NCI-H2171 treated with DMSO at 0.1 percent for 48 hours (cell line): Measurements from ENCODE around the gene SLC16A8.
A peak's percentile ranks its signal among the peaks of the same experiment; 100 is the strongest.

Source experiments
- DNase-seq: peaks from one replicate; lab custom pipeline; 2025; lab: John Stamatoyannopoulos, UW

SLC16A8 gene

DNA sequence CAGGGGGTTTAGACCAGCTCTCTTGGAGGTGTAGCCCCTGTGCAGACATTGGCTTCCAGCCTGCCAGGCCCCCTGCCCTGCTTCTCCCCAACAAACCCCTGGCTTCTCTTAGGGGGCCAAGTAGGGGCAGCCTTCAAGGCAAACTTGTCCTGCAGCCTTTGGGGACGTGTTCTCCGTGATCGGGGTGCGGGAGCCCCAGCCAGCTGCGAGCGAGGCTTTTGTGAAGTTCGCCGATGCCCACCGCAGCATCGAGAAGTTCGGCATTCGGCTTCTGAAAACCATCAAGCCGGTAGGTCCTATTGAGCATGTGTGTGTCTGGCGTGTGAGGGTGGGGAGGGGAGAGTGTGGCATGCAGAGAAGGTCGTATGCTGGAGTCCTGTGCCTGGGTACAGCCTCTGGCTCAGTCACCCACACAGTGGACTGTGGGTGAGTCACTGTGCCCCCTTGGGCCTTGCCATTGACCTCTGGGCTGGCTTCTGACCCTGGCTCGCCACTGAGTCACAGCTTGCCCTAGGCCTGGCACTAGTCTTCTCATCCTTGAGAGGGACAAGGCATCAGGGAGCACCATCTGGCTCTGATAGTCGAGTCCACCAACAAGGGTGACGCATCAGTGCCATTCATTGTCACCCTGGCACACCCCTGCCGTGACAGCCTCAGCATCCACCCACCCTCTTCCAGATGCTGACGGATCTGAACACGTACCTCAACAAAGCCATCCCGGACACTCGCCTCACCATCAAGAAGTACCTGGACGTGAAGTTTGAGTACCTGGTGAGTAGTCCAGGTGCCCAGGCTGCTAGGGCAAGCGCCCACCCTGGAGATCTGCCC lies 11.4 kb downstream of the SLC16A8 start:
- no peak for DNase-seq

GRCh38 chr22:38071421-38072321 lies 12.3 kb downstream of the SLC16A8 start:
- DNase-seq = no peak

DNA sequence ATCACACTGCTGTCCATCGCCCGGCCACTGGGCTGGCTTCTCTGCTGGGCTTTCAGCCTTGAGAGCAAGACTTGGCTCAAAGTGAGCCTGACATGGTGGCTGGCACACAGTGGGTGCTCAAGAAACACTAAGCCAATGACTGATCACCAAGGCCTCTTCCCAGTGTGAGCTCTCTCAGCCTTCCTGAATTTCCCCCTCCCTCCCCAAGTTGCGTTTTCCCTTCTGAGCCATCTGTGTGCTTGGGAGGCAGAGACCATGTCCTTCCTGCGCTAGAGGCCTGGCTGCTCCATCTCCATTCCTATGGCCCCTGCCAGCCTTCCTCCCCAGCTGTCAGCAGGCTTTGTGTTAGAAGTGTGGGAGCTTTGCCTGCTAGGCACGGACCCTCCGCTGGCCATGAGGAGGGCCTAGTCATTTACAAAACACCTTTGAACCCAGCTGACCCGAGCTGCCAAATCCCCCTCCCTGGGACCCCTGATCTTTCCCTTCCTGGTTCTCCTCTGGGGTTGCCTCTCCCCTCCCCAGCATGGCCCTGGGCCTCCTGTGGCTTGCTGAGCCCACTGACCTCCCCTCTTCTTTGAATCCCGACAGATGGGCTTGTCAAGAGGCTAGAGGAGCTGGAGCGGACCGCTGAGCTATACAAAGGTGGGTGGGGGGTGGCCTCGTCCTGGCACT lies 13.6 kb downstream of the SLC16A8 start:
- no peak for DNase-seq

GRCh38 chr22:38069372-38070249 lies 14.4 kb downstream of the SLC16A8 start:
- DNase-seq = no peak

GRCh38 chr22:38068641-38069371 lies 15.2 kb downstream of the SLC16A8 start:
- no peak for DNase-seq

DNA sequence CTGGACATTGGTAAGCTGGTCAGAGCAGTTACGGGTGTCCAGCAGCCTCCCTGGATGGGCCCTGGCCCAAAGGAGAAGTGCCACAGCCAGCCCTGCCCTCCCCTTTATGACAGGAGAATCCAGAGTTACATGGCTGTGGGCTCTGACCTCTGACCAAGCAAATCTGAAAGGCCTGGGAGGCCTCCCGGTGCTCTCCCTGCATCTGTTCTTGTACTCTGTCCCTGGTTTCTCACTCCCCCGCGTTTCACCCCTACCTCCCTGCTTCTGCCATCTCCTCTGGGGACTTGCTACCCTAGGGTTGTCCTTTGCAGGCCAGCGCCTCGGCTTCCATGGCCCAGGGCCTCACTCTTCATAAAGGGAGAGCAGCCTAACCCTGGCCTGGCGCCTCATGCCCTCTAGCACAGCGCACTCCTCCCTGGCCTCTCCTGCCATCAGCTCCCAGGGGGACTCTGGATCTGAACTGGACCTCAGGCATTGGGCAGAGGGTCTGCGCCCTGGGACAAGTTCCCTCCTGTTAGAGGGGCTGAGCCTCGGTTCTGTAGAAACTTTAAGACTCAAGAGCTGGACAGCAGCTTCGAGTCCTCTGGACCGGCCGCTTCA lies 16.1 kb downstream of the SLC16A8 start:
- no peak for DNase-seq

DNA sequence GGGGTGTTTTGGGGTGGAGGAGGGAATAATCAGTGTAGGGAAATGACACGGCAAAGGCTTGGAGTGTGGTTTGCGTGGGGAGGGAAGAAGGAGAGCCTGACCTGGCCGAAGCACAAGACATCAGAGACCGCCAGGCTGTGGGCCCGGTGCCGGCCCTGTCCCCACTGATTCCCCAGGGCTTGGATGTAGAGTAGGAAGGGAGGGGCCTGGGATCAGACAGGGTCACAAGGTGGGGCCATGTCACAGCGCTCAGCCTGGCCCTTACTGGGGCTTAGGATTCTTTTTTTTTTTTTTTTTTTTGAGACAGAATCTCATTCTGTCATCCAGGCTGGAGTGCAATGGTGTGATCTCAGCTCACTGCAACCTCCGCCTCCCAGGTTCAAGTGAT lies 17.0 kb downstream of the SLC16A8 start:
- no peak for DNase-seq

DNA sequence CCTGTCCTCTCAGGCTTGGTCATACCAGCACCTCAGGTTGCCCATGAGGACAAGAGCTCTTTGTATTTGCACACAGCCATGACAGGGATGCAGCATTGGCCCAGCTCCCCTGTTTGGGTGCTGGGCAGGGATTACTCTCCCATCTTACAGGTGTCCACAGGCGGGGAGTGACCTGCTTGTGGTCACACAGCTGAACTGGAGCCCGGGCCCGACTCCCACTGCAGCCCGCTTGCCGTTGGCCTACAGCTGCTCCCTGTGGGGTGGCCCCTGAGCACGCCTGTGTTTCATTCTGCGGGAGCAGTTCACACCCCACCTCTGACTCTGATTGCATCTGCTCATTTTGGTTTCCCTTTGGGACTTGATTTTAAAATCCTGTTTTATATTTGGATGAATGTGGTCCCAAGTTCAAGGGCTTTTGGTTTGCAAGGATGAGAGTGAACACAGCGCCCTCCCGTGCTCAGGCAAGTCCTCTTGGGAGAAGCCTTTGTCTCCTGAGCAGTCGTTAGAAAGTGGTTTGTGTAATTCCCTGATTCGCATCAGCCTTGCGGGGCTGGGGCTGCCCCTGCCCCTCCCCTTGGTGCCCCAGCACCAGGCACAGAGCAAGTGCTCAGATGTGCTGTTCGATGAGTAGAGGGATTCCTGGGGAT lies 17.5 kb downstream of the SLC16A8 start:
- no peak for DNase-seq

DNA sequence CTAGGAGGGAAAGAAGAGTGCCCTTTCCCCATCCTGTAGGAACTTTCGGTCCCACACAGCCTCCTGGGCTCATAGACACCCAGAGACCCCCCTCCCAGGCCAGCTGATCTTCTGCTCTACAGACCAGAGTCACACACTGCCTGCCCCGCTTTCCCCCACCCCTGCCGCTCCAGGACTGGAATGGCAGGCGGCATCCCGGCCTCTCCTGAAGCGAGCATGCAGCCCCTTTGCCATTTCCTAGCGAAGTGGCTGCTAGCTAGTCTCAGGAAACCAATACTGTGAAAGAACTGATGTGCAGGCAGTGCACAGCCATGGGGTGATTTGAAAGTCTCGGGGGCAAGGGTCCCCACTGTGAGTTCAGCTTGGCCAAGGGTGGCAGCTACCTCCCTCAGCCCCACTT lies 18.4 kb downstream of the SLC16A8 start:
- no peak for DNase-seq

- DNase-seq = no peak
These were observed 21.2 kb downstream of the SLC16A8 start for GRCh38 chr22:38062791-38063190.

GRCh38 chr22:38056969-38057891 lies 26.8 kb downstream of the SLC16A8 start, which contains the start of gene PICK1:
Gene PICK1 (plus strand): TSS chr22:38057404. CDS start chr22:38057810, 406 bp downstream.
- DNase-seq = peak; percentile 98

- DNase-seq = peak; percentile 92
These were observed 31.8 kb downstream of the SLC16A8 start for GRCh38 chr22:38051900-38052862.

- DNase-seq = no peak
These were observed 32.7 kb downstream of the SLC16A8 start for GRCh38 chr22:38051261-38051660.

GRCh38 chr22:38050720-38051119 lies 33.3 kb downstream of the SLC16A8 start:
- no peak for DNase-seq

DNA sequence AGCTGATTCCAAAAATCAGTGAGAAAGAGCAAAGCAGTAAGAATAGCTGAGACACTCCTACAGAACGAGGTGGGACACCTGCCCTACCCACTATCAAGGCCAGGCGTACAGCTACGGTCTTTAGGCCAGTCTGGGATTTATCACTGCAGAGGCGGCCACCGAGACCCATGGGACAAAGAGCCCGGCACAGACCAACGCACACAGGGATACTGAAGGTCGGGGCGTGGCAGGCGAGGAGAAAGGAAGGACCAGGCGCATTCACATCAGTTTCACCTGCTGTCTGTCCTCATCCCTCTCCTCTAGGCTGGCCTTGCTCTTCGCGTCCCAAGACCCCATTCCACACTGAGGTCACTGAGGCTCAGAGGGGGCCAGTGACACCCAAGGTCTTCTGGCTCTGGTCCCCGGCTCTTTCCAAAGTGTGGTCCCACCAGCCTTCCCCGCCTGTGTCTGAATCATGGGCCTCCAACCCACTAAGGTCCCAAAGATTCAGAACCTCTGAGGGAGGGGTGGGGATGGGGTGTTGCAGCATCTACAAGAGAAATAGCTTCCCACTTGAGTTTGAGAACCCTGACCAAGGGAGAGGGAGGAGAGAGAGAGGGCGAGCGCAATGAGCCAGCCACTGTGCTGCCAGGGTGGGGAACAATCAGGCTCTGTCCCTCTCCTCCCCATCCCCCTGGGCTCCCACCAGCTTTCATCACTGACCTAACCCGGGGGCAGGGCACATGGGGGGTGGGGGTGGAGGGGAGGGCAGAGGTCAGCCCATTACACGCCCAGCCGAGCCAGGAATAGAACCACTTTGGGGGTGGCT lies 34.0 kb downstream of the SLC16A8 start:
- DNase-seq = no peak

- DNase-seq = no peak
These were observed 37.8 kb downstream of the SLC16A8 start for GRCh38 chr22:38046070-38046748.
